ENCODE measurements around the gene SPPL2B. TPM values are rescaled to one million over a fixed set of nuclear protein-coding genes. Genes with fewer than 3 reads are reported as not detected.
"Not testable (repeated sequence)": the region's sequence is repeated elsewhere in the genome, so short reads cannot be mapped to it uniquely, and the experiment has no call there.

Gene SPPL2B
- total RNA-seq, 2 experiments from 2014 or later, result 58.9 to 68.2 TPM

GRCh38 chr19:2381148-2381820 is 52.8 kb downstream of the SPPL2B start:
- no peak for DNase-seq
- H3K36me3 Mint-ChIP-seq (ENCODE audit: low read depth), result peaks cover 7% of the 10 kb centered on the region
- ChIA-PET CTCF (interaction anchor here (1.3 to 1.4 kb wide), 2 partner anchors 10 to 13 kb away, joined by 6 to 8 read pairs; no protein-coding TSS in a partner anchor), POLR2A (no interaction called here)
- no peak overlapping the region for H3K27ac Mint-ChIP-seq
- H3K9me3 Mint-ChIP-seq, result peaks cover 25% of the 10 kb centered on the region
- no peak overlapping the region for H3K4me3 Mint-ChIP-seq
- H3K27me3 Mint-ChIP-seq, result peaks cover 3% of the 10 kb centered on the region
- H3K4me1 Mint-ChIP-seq, result no peaks in the 10 kb centered on the region

- Mint-ChIP-seq H3K4me1 (no peaks in the 10 kb centered on the region), H3K27ac (no peak overlapping the region), H3K9me3 (peaks cover 23% of the 10 kb centered on the region), H3K4me3 (no peak overlapping the region), H3K27me3 (peaks cover 6% of the 10 kb centered on the region), H3K36me3 (ENCODE audit: low read depth) (peaks cover 7% of the 10 kb centered on the region)
- ChIA-PET CTCF (interaction anchor here (1.4 kb wide), 1 partner anchor 10 kb away, joined by 6 read pairs; no protein-coding TSS in a partner anchor), POLR2A (no interaction called here)
- DNase-seq, result no peak
Measured at GRCh38 chr19:2382530-2383222, 54.2 kb downstream of the SPPL2B start.

- ChIA-PET CTCF (interaction anchor here (0.6 to 1.2 kb wide), 2 partner anchors 148 to 222 kb away, joined by 3 read pairs; no protein-coding TSS in a partner anchor), POLR2A (no interaction called here)
- Mint-ChIP-seq H3K4me1 (no peaks in the 10 kb centered on the region), H3K27me3 (peaks cover 7% of the 10 kb centered on the region), H3K4me3 (no peak overlapping the region), H3K9me3 (peaks cover 11% of the 10 kb centered on the region), H3K36me3 (ENCODE audit: low read depth) (peaks cover 2% of the 10 kb centered on the region), H3K27ac (no peak overlapping the region)
- no peak for DNase-seq
Measured at GRCh38 chr19:2385053-2385721, 56.7 kb downstream of the SPPL2B start.

DNA sequence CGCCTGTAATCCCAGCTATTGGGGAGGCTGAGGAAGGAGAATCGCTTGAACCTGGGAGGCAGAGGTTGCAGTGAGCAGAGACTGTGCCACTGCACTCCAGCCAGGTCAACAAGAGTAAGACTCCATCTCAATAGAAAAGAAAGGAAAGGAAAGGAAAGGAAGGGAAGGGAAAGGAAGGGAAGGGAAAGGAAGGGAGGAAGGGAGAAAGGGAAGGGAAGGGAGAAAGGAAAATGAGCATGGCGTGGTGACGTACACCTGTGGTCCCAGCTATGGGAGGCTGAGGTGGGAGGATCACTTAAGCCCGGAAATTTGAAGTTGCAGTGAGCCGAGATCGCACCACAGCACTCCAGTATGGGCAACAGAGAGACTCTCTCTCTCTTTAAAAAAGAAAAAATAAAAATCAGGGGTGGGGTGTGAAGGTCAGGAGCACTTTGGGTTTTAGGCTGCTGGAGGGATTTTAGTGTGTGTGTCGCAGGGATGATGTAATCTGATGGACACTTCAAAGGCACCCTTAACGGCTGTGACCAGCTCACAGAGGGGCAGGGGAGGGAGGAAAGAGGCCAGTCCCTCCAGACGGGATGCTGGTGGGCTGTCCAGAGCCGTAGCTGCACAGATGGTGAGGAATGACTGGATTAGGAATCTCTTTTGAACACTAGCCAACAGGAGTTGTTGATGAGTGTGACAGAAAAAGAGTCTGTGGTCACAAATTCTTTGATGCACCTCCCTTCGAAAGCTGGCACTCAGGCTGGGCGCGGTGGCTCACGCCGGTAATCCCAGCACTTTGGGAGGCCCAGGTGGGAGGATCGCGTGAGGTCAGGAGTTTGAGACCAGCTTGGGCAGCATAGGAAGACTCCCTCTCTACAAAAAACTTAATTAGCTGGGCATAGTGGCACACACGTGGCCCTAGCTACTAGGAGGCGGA is 59.1 kb downstream of the SPPL2B start:
- Mint-ChIP-seq H3K9me3 (peaks cover under 1% of the 10 kb centered on the region), H3K27me3 (peaks cover 8% of the 10 kb centered on the region), H3K4me3 (no peak overlapping the region), H3K4me1 (peaks cover 5% of the 10 kb centered on the region), H3K36me3 (ENCODE audit: low read depth) (no peaks in the 10 kb centered on the region), H3K27ac (no peak overlapping the region)
- DNase-seq, result no peak
- CTCF ChIA-PET, result interaction anchor here (0.6 kb wide), 1 partner anchor 233 kb away, joined by 5 read pairs; no protein-coding TSS in a partner anchor
- POLR2A ChIA-PET, result no interaction called here

DNA sequence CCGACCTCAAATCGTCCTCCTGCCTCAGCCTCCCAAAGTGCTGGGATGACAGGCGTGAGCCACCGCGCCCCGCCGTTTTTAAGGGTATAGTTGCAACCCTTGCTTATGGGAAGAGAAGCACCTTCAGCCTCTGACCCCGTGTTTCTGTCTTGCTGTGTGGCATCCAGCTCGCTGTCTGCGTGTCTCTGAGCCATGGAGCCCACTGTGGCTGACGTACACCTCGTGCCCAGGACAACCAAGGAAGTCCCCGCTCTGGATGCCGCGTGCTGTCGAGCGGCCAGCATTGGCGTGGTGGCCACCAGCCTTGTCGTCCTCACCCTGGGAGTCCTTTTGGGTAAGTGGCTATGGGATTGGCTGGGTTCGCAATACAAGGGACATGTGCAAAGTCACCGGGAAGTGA is 61.1 kb downstream of the SPPL2B start:
- no peak for DNase-seq
- no peaks in the 10 kb centered on the region for H3K9me3 Mint-ChIP-seq
- CTCF ChIA-PET, result interaction anchor here (0.7 to 2.7 kb wide), 4 partner anchors 8 to 209 kb away, joined by 3 to 8 read pairs (median 4); no protein-coding TSS in a partner anchor
- peaks cover 20% of the 10 kb centered on the region for H3K4me1 Mint-ChIP-seq
- POLR2A ChIA-PET, result no interaction called here
- H3K36me3 Mint-ChIP-seq (ENCODE audit: low read depth), result no peaks in the 10 kb centered on the region
- peaks cover 13% of the 10 kb centered on the region for H3K27me3 Mint-ChIP-seq
- no peak overlapping the region for H3K27ac Mint-ChIP-seq
- H3K4me3 Mint-ChIP-seq, result no peak overlapping the region

DNA sequence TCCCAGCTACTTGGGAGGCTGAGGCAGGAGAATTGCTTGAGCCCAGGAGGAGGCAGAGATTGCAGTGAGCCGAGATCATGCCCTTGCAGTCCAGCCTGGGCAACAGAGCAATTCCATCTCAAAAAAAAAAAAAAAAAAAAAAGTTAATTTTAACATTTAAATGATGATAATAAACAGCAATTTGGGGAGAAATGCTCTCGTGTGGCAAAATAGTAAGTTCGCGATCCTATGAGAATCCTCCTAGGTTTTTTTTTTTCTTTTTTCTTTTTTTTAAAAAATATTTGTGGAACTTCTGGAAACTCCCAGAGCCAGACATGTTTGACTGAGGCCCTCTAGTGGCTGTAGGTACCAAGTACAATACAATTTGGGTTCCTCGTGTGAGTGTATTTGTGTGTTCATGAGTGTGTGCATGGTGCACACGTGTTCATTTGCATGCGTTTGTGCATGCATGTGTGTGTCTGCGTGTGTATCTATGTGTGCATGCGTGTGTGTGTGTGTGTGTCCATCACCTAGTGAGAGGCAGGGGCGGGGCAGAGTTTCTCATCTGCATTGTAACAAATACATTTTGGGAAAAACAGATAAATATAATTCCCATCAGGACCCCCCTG is 62.7 kb downstream of the SPPL2B start:
- POLR2A ChIA-PET, result interaction anchor here (1.3 kb wide), 1 partner anchor 154 kb away, joined by 4 read pairs; no protein-coding TSS in a partner anchor
- H3K27ac Mint-ChIP-seq, result no peak overlapping the region
- H3K27me3 Mint-ChIP-seq, result peaks cover 13% of the 10 kb centered on the region
- no peaks in the 10 kb centered on the region for H3K9me3 Mint-ChIP-seq
- CTCF ChIA-PET, result interaction anchor here (0.6 to 2.7 kb wide), 11 partner anchors 10 to 807 kb away, joined by 3 to 9 read pairs (median 4); partner anchors contain the start of gene AMH
- H3K4me3 Mint-ChIP-seq, result no peak overlapping the region
- DNase-seq, result peak; percentile 41
- no peaks in the 10 kb centered on the region for H3K36me3 Mint-ChIP-seq (ENCODE audit: low read depth)
- peaks cover 25% of the 10 kb centered on the region for H3K4me1 Mint-ChIP-seq

- no peak overlapping the region for H3K27ac Mint-ChIP-seq
- H3K27me3 Mint-ChIP-seq, result peaks cover 13% of the 10 kb centered on the region
- no peak for DNase-seq
- peaks cover 25% of the 10 kb centered on the region for H3K4me1 Mint-ChIP-seq
- H3K9me3 Mint-ChIP-seq, result no peaks in the 10 kb centered on the region
- ChIA-PET POLR2A (interaction anchor here (0.7 to 2.0 kb wide), 5 partner anchors 35 to 155 kb away, joined by 3 to 11 read pairs (median 4); partner anchors contain the start of genes LSM7, SPPL2B and TIMM13), CTCF (interaction anchor here (0.8 to 2.7 kb wide), 17 partner anchors 9 to 245 kb away, joined by 3 to 9 read pairs (median 4); partner anchors contain the start of genes AP3D1 and PLEKHJ1)
- H3K4me3 Mint-ChIP-seq, result no peak overlapping the region
- H3K36me3 Mint-ChIP-seq (ENCODE audit: low read depth), result no peaks in the 10 kb centered on the region
Measured at GRCh38 chr19:2392366-2392765, 63.9 kb downstream of the SPPL2B start.

DNA sequence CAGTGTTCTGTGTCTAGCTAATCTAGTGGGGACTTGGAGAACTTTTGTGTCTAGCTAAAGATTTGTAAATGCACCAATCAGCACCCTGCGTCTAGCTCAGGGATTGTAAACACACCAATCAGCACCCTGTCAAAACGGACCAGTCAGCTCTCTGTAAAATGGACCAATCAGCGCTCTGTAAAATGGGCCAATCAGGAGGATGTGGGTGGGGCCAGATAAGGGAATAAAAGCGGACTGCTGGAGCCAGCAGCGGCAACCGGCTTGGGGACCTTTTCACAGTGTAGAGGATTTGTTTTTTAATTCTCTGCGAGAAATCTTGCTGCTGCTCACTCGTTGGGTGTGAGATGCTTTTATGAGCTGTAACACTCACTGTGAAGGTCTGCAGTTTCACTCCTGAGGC is 64.4 kb downstream of the SPPL2B start:
- H3K4me1 Mint-ChIP-seq, result peaks cover 25% of the 10 kb centered on the region
- H3K36me3 Mint-ChIP-seq (ENCODE audit: low read depth); H3K27me3 Mint-ChIP-seq; H3K9me3 Mint-ChIP-seq; H3K4me3 Mint-ChIP-seq; DNase-seq; H3K27ac Mint-ChIP-seq: not testable (repeated sequence)
- ChIA-PET POLR2A (interaction anchor here (0.7 to 2.0 kb wide), 6 partner anchors 35 to 154 kb away, joined by 3 to 11 read pairs (median 5); partner anchors contain the start of genes GADD45B, LSM7, SPPL2B and TIMM13), CTCF (interaction anchor here (0.6 to 2.1 kb wide), 16 partner anchors 10 to 244 kb away, joined by 3 to 9 read pairs (median 4); partner anchors contain the start of genes AP3D1 and PLEKHJ1)

GRCh38 chr19:2394054-2394441 is 65.6 kb downstream of the SPPL2B start:
- Mint-ChIP-seq H3K4me3 (peak overlapping the region; percentile 54), H3K36me3 (ENCODE audit: low read depth) (no peaks in the 10 kb centered on the region), H3K27me3 (peaks cover 9% of the 10 kb centered on the region), H3K27ac (peak overlapping the region; percentile 68), H3K4me1 (peaks cover 25% of the 10 kb centered on the region), H3K9me3 (no peaks in the 10 kb centered on the region)
- ChIA-PET POLR2A (interaction anchor here (0.5 to 2.0 kb wide), 9 partner anchors 60 to 224 kb away, joined by 3 to 11 read pairs (median 4); partner anchors contain the start of genes GADD45B, LSM7 and SPPL2B), CTCF (interaction anchor here (0.6 to 1.9 kb wide), 7 partner anchors 13 to 255 kb away, joined by 3 to 6 read pairs (median 4); no protein-coding TSS in a partner anchor)
- DNase-seq, result peak; percentile 45

- DNase-seq, result no peak
- ChIA-PET CTCF (interaction anchor here (0.7 to 1.9 kb wide), 5 partner anchors 14 to 242 kb away, joined by 3 to 6 read pairs (median 4); no protein-coding TSS in a partner anchor), POLR2A (interaction anchor here (0.5 to 2.0 kb wide), 9 partner anchors 60 to 224 kb away, joined by 3 to 11 read pairs (median 4); partner anchors contain the start of genes GADD45B, LSM7 and SPPL2B)
- peak overlapping the region; percentile 56 for H3K4me3 Mint-ChIP-seq
- peaks cover 9% of the 10 kb centered on the region for H3K27me3 Mint-ChIP-seq
- H3K9me3 Mint-ChIP-seq, result no peaks in the 10 kb centered on the region
- peak overlapping the region; percentile 68 for H3K27ac Mint-ChIP-seq
- H3K36me3 Mint-ChIP-seq (ENCODE audit: low read depth), result no peaks in the 10 kb centered on the region
- peaks cover 25% of the 10 kb centered on the region for H3K4me1 Mint-ChIP-seq
Measured at GRCh38 chr19:2394442-2395292, 66.2 kb downstream of the SPPL2B start.

Measured in activated CD4-positive, alpha-beta memory T cell treated with anti-CD3 and anti-CD28 coated beads, Interleukin-2, amount 10 ng/mL, durations not matched to agents 7 days and 5 days (primary cell).